ENCODE results near the gene ZNF674. TPM values are rescaled to one million over a fixed set of nuclear protein-coding genes. Genes with fewer than 3 reads are reported as not detected.
"Not testable (repeated sequence)": the region's sequence is repeated elsewhere in the genome, so short reads cannot be mapped to it uniquely, and the experiment has no call there.

The ZNF674 gene
- polyA plus RNA-seq, 1 donor from 2014 or later: 10.8 TPM

DNA sequence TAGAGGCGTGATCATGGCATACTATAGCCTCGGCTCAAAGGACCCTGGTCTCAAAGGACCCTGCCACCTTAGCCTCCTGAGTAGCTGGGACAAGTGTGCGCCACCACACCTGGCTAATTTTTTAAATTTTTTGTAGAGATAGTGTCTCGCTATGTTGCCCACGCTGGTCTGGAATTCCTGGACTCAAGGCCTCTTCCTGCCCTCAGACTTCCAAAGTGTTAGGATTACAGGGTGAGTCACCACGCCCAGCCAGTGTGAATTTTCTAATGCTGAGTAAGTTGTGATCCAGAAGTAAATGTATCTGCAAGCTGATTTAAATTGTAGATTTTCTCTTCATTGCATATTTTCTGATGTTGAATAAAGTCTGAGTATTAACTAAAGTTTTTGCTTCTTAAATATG lies 2.6 kb upstream of the ZNF674 start:
- no peaks in the 10 kb centered on the region for H3K36me3 ChIP-seq (ENCODE audit: insufficient read depth, low read length)
- H3K9ac ChIP-seq (ENCODE audit: low read length): no peak overlapping the region
- peaks cover 14% of the 10 kb centered on the region for H3K79me2 ChIP-seq (replicated peaks; ENCODE audit: insufficient read depth, low read length)
- H3K27ac ChIP-seq (ENCODE audit: low read length): no peak overlapping the region
- TF ChIP-seq, protein P1, sequence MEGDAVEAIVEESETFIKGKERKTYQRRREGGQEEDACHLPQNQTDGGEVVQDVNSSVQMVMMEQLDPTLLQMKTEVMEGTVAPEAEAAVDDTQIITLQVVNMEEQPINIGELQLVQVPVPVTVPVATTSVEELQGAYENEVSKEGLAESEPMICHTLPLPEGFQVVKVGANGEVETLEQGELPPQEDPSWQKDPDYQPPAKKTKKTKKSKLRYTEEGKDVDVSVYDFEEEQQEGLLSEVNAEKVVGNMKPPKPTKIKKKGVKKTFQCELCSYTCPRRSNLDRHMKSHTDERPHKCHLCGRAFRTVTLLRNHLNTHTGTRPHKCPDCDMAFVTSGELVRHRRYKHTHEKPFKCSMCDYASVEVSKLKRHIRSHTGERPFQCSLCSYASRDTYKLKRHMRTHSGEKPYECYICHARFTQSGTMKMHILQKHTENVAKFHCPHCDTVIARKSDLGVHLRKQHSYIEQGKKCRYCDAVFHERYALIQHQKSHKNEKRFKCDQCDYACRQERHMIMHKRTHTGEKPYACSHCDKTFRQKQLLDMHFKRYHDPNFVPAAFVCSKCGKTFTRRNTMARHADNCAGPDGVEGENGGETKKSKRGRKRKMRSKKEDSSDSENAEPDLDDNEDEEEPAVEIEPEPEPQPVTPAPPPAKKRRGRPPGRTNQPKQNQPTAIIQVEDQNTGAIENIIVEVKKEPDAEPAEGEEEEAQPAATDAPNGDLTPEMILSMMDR (IDR thresholded peaks at IDR 0.05; ENCODE audit: poor library complexity, severe bottlenecking): no peak
- TF ChIP-seq MXI1 (conservative IDR thresholded peaks at IDR 0.05; ENCODE audit: poor library complexity, severe bottlenecking) (no peak), POLR2AphosphoS5 (IDR thresholded peaks at IDR 0.05) (no peak), EP300 (conservative IDR thresholded peaks at IDR 0.05; ENCODE audit: poor library complexity, severe bottlenecking) (no peak), TAF1 (IDR thresholded peaks at IDR 0.05; ENCODE audit: low read depth) (no peak), RAD21 (conservative IDR thresholded peaks at IDR 0.05) (no peak), EZH2 (IDR thresholded peaks at IDR 0.05; ENCODE audit: borderline replicate concordance, insufficient read depth, low read length, poor library complexity, severe bottlenecking) (no peak), SMC3 (conservative IDR thresholded peaks at IDR 0.05; ENCODE audit: poor library complexity) (no peak)
- TF ChIP-seq, protein P2, sequence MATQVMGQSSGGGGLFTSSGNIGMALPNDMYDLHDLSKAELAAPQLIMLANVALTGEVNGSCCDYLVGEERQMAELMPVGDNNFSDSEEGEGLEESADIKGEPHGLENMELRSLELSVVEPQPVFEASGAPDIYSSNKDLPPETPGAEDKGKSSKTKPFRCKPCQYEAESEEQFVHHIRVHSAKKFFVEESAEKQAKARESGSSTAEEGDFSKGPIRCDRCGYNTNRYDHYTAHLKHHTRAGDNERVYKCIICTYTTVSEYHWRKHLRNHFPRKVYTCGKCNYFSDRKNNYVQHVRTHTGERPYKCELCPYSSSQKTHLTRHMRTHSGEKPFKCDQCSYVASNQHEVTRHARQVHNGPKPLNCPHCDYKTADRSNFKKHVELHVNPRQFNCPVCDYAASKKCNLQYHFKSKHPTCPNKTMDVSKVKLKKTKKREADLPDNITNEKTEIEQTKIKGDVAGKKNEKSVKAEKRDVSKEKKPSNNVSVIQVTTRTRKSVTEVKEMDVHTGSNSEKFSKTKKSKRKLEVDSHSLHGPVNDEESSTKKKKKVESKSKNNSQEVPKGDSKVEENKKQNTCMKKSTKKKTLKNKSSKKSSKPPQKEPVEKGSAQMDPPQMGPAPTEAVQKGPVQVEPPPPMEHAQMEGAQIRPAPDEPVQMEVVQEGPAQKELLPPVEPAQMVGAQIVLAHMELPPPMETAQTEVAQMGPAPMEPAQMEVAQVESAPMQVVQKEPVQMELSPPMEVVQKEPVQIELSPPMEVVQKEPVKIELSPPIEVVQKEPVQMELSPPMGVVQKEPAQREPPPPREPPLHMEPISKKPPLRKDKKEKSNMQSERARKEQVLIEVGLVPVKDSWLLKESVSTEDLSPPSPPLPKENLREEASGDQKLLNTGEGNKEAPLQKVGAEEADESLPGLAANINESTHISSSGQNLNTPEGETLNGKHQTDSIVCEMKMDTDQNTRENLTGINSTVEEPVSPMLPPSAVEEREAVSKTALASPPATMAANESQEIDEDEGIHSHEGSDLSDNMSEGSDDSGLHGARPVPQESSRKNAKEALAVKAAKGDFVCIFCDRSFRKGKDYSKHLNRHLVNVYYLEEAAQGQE (IDR thresholded peaks at IDR 0.05; ENCODE audit: borderline replicate concordance): no peak
- no peak overlapping the region for H3K4me2 ChIP-seq (ENCODE audit: low read length)
- no peaks in the 10 kb centered on the region for H3K27me3 ChIP-seq (ENCODE audit: insufficient read depth, low read depth, low read length)
- no peak overlapping the region for H2AFZ ChIP-seq (ENCODE audit: low read depth, low read length)
- no peaks in the 10 kb centered on the region for H4K20me1 ChIP-seq (ENCODE audit: insufficient read depth)
- H3K9me2 ChIP-seq (ENCODE audit: insufficient read depth, low read length): no peaks in the 10 kb centered on the region
- no peak overlapping the region for H3K4me3 ChIP-seq (ENCODE audit: low read length)
- no peaks in the 10 kb centered on the region for H3F3A ChIP-seq (ENCODE audit: insufficient read depth, low read length, poor library complexity, severe bottlenecking)
- H3K9me3 ChIP-seq (ENCODE audit: low read length): no peaks in the 10 kb centered on the region

DNA sequence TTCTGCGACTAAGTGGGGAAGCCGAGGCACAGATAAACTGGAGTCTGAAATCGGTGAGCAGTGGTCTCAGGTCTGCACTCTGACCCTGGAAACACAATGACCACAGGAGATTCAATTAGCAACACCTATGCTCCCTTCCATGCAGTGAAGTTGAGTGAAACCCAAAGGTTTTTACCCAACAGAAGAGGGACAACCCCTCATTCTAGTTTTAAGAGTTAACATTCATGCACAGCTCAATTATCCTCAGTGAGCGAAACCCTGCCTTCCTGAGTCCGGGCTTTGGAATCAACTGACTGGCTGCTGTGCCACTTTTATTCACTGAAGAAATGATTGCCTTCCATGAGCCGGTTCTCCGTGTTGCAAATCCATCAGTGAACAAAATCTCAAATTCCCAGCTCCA lies 694 bp downstream of the ZNF674 start:
- not testable (repeated sequence) for H2AFZ ChIP-seq (ENCODE audit: low read depth, low read length); H3K9me2 ChIP-seq (ENCODE audit: insufficient read depth, low read length); H3K27me3 ChIP-seq (ENCODE audit: insufficient read depth, low read depth, low read length); H3K4me2 ChIP-seq (ENCODE audit: low read length); H3K36me3 ChIP-seq (ENCODE audit: insufficient read depth, low read length); H4K20me1 ChIP-seq (ENCODE audit: insufficient read depth); H3K9me3 ChIP-seq (ENCODE audit: low read length); H3F3A ChIP-seq (ENCODE audit: insufficient read depth, low read length, poor library complexity, severe bottlenecking)
- peak overlapping the region; percentile 66 for H3K27ac ChIP-seq (ENCODE audit: low read length)
- H3K4me3 ChIP-seq (ENCODE audit: low read length): peak overlapping the region; percentile 83
- peaks cover 14% of the 10 kb centered on the region for H3K79me2 ChIP-seq (replicated peaks; ENCODE audit: insufficient read depth, low read length)
- peak overlapping the region; percentile 74 for H3K9ac ChIP-seq (ENCODE audit: low read length)

DNA sequence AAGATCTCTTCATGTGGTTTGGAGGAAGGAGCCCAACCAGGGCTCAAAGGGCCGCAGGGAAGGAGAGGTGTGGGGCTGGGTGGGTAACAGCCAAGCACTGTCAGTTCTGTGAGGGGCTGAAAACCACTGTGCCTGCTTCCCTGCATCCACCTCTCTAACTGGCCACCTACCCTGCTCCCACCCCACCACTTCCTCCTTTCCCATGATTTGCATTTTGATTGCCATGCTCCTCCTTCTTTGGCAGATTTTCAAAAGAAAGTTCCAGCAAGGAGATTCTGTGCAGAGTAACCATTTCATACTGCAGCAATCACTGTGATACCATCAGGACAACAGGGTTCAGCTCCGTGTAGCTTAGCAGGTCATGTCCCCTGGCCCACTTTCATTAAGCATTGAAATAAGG lies 1.8 kb downstream of the ZNF674 start:
- Histone ChIP-seq H2AFZ (ENCODE audit: low read depth, low read length) (no peak overlapping the region), H3K79me2 (replicated peaks; ENCODE audit: insufficient read depth, low read length) (peaks cover 14% of the 10 kb centered on the region), H3K9me2 (ENCODE audit: insufficient read depth, low read length) (no peaks in the 10 kb centered on the region), H3K27me3 (ENCODE audit: insufficient read depth, low read depth, low read length) (no peaks in the 10 kb centered on the region), H3K9ac (ENCODE audit: low read length) (no peak overlapping the region), H3K36me3 (ENCODE audit: insufficient read depth, low read length) (no peaks in the 10 kb centered on the region), H3K27ac (ENCODE audit: low read length) (no peak overlapping the region), H3K4me2 (ENCODE audit: low read length) (no peak overlapping the region), H3K9me3 (ENCODE audit: low read length) (no peaks in the 10 kb centered on the region), H4K20me1 (ENCODE audit: insufficient read depth) (no peaks in the 10 kb centered on the region), H3F3A (ENCODE audit: insufficient read depth, low read length, poor library complexity, severe bottlenecking) (no peaks in the 10 kb centered on the region), H3K4me3 (ENCODE audit: low read length) (no peak overlapping the region)
- TF ChIP-seq RAD21 (conservative IDR thresholded peaks at IDR 0.05): no peak
- TF ChIP-seq TAF1 (IDR thresholded peaks at IDR 0.05; ENCODE audit: low read depth): no peak
- TF ChIP-seq EP300 (conservative IDR thresholded peaks at IDR 0.05; ENCODE audit: poor library complexity, severe bottlenecking): no peak
- TF ChIP-seq EZH2 (IDR thresholded peaks at IDR 0.05; ENCODE audit: borderline replicate concordance, insufficient read depth, low read length, poor library complexity, severe bottlenecking): no peak
- TF ChIP-seq, protein P2 (IDR thresholded peaks at IDR 0.05; ENCODE audit: borderline replicate concordance): no peak
- no peak for TF ChIP-seq MXI1 (conservative IDR thresholded peaks at IDR 0.05; ENCODE audit: poor library complexity, severe bottlenecking)
- TF ChIP-seq POLR2AphosphoS5 (IDR thresholded peaks at IDR 0.05): no peak
- TF ChIP-seq, protein P1 (IDR thresholded peaks at IDR 0.05; ENCODE audit: poor library complexity, severe bottlenecking): no peak
- no peak for TF ChIP-seq SMC3 (conservative IDR thresholded peaks at IDR 0.05; ENCODE audit: poor library complexity)

Data from neural cell (in vitro differentiated cells).